Neural crest cell (in vitro differentiated cells): ENCODE results near the gene MICU1. TPM values are rescaled to one million over a fixed set of nuclear protein-coding genes. Genes with fewer than 3 reads are reported as not detected.

Source experiments
- DNase-seq: peaks from one replicate; pipeline ENCODE4 v3.0.0; 2021; ENCODE audit warnings: low read depth, mixed read lengths, low spot score
- H3K27ac Mint-ChIP-seq: one replicate; pipeline ENCODE4 v1.8.0; 2021; ENCODE audit warnings: mild to moderate bottlenecking, mixed read lengths; ENCODE audit not compliant: unreplicated experiment
- H3K27me3 Mint-ChIP-seq: 2 replicates; pipeline ENCODE4 v1.8.0; 2021; ENCODE audit warnings: low read depth, mild to moderate bottlenecking, mixed read lengths
- H3K36me3 Mint-ChIP-seq: 2 replicates; pipeline ENCODE4 v1.8.0; 2021; ENCODE audit warnings: low read depth, mild to moderate bottlenecking, mixed read lengths
- H3K4me1 Mint-ChIP-seq: 2 replicates; pipeline ENCODE4 v1.8.0; 2021; ENCODE audit warnings: mixed read lengths
- H3K4me3 Mint-ChIP-seq: one replicate; pipeline ENCODE4 v1.8.0; 2021; ENCODE audit warnings: mild to moderate bottlenecking, mixed read lengths
- H3K9me3 Mint-ChIP-seq: 2 replicates; pipeline ENCODE4 v1.8.0; 2021; ENCODE audit warnings: mixed read lengths
- total RNA-seq: library from RNA; stranded (reverse); gene quantifications from 2 replicates; pipeline ENCODE4 v1.2.1, GENCODE V29; 2021
- TF ChIP-seq, protein P1 (sequence below): fragments of 200-600 bp; sonication (generic); conservative IDR thresholded peaks from 2 replicates; pipeline ENCODE4 v1.5.0; 2021; ENCODE audit warnings: antibody characterized with exemption, mild to moderate bottlenecking

MICU1 gene
- total RNA-seq, 1 donor from 2014 or later: 34.1 TPM

DNA sequence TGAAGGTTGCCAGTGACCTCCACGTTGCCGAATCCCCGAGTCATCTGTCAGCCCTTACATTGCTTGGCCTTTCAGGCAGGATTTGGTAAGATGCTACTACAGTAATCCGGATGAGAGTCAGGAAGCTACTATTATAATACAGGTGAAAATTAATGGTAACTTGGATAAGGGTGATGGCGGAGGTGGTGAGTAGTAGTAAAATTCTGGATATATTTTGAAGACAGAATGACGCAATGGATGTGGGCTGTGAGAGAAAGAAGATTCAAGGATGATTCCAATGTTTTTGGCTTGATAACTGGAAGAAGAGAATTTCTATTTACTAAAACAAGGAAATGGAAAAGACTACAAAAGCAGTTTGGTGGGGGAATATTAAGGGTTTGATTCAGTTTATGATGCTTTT lies 269.8 kb downstream of the MICU1 start:
- Mint-ChIP-seq H3K4me1 (peaks cover 18% of the 10 kb centered on the region), H3K27ac (no peak overlapping the region), H3K4me3 (peak overlapping the region; percentile 52), H3K27me3 (no peaks in the 10 kb centered on the region), H3K9me3 (peaks cover 3% of the 10 kb centered on the region), H3K36me3 (no peaks in the 10 kb centered on the region)
- TF ChIP-seq, protein P1, sequence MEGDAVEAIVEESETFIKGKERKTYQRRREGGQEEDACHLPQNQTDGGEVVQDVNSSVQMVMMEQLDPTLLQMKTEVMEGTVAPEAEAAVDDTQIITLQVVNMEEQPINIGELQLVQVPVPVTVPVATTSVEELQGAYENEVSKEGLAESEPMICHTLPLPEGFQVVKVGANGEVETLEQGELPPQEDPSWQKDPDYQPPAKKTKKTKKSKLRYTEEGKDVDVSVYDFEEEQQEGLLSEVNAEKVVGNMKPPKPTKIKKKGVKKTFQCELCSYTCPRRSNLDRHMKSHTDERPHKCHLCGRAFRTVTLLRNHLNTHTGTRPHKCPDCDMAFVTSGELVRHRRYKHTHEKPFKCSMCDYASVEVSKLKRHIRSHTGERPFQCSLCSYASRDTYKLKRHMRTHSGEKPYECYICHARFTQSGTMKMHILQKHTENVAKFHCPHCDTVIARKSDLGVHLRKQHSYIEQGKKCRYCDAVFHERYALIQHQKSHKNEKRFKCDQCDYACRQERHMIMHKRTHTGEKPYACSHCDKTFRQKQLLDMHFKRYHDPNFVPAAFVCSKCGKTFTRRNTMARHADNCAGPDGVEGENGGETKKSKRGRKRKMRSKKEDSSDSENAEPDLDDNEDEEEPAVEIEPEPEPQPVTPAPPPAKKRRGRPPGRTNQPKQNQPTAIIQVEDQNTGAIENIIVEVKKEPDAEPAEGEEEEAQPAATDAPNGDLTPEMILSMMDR: no peak
- no peak for DNase-seq

DNA sequence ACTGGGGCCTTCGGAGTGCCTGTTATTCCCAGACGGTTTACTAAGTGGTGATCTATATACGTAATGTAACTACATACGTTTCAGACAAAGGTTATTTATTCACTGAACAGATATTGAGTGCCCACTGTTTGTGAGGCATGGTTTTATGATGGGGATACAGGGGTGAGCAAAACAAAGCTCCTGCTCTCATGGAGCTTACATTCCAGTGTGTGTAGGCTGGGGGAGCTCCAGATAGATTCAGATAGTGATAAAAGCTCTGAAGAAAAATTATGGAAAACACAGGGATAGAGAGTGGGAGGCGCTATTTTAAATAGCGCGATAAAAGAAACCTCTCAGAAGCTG lies 270.7 kb downstream of the MICU1 start:
- no peak for DNase-seq
- H3K36me3 Mint-ChIP-seq: no peaks in the 10 kb centered on the region
- no peaks in the 10 kb centered on the region for H3K27me3 Mint-ChIP-seq
- peaks cover 3% of the 10 kb centered on the region for H3K9me3 Mint-ChIP-seq
- TF ChIP-seq, protein P1: no peak
- peaks cover 18% of the 10 kb centered on the region for H3K4me1 Mint-ChIP-seq
- peak overlapping the region; percentile 97 for H3K4me3 Mint-ChIP-seq
- H3K27ac Mint-ChIP-seq: peak overlapping the region; percentile 100

DNA sequence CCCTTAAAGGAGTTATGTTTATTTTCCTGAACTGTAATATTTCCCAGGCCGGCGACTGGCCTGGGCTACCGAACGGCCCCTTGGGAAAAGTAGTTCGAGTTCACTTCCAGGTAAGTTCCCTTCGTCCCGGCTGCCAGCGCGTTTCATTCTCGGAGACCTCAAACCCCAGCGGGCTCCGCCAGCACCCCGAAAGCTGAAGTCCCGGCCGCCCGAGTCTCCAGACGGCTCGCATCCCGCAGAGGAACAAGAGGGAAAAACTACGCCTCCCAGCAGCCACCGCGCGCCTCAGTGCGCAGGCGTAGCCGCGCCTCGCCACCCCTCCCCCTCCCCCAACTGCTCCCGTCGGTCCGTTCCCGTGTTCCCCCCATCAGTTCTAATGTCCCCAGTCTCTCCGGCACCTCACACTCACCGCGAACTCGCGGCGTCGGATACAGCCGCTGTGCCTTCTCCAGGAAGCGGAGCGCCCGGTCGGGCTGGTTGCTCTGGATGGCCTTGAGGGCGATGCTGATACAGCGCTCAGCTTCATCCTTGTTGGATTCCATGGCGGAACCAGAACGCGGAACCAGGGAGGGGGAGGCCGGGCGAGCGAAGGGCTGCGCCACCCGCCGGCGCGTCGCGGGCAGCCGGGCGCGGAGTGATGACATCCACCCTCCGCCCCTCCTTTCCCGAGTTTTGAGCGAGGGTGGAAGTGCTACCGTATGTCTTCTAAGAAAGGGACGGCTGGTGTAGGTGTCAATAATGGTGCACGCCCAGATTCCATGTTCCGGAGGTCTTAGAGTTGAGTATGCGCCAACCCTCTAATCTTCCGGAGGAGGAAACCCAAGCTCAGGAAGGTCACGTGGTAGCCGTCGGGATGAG lies 271.3 kb downstream of the MICU1 start, which contains the start of gene DNAJB12:
Gene DNAJB12 (minus strand): TSS at position 564 of the 858 bp plus-strand sequence. CDS start 22 bp downstream, at position 542.
- peak within 1 kb of the TSS; percentile 97 for H3K4me3 Mint-ChIP-seq
- no peaks in the 10 kb centered on the region for H3K27me3 Mint-ChIP-seq
- H3K4me1 Mint-ChIP-seq: peaks cover 18% of the 10 kb centered on the region
- H3K27ac Mint-ChIP-seq: peak within 1 kb of the TSS; percentile 100
- DNase-seq: peak; percentile 83
- peaks cover 3% of the 10 kb centered on the region for H3K9me3 Mint-ChIP-seq
- TF ChIP-seq, protein P1: no peak
- no peaks in the 10 kb centered on the region for H3K36me3 Mint-ChIP-seq

DNA sequence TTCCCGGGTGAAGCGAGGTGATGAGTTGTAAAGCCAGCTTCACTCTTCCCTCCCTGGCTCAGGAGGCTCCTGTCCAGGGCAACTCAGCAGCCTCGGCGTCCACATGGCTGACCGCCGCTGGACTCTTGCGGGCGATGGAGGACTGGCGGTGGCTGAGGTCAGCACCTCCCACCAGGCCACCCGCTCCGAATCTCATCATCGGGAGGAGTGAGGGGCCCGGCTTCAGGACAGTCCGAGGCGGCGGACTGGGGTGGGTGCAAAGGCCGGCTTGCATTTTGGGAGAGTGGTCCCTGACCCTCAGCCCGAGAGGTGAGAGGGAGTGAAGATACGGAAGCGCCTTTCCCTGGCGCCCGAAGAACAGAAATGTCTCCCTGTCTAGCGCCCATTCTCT lies 271.9 kb downstream of the MICU1 start:
- DNase-seq: no peak
- Mint-ChIP-seq H3K27me3 (no peaks in the 10 kb centered on the region), H3K36me3 (no peaks in the 10 kb centered on the region), H3K4me3 (peak overlapping the region; percentile 97), H3K9me3 (peaks cover 3% of the 10 kb centered on the region), H3K27ac (peak overlapping the region; percentile 100), H3K4me1 (peaks cover 18% of the 10 kb centered on the region)
- TF ChIP-seq, protein P1: no peak

DNA sequence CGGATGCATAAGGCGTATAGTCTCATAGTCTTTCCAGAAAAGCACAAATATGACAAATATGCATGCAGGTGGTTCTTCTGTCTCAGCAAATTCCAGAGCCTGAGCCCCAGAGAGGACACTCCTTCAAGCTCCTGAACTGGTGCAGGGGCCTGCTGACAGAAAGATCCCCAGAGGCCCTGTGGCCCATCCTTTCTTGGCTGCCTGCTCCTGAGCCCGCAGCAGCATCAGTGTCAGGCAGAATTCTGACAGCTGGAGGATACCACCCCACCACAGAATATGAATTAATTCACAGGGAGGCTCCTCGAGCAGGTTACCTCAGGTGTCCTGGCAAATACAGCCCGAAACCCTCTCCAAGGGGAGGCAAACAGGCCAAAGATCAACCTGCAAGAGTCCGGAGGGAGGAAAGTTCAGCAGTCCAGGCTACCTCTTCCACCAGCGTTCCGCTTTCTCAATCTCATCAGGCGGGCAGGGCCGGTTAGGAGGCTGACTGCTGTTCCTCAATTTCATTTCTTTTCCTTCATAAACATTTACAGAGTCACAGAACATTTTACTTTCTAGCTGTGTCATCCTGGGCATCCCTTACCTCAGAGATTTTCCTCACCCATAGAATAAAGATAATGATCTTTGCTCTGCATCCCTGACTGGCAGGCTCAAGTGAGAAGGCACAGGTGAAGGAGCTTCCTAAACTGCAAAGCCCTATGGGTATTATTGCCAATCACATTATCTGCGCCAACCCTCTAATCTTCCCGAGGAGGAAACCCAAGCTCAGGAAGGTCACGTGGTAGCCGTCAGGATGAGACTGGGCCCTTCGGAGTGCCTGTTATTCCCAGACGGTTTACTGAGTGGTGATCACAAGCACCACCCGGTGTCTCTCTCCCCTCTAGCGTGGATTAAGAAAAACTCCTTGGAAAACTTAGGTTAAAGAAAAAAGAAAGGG lies 272.6 kb downstream of the MICU1 start:
- Mint-ChIP-seq H3K36me3 (no peaks in the 10 kb centered on the region), H3K9me3 (peaks cover 3% of the 10 kb centered on the region), H3K27me3 (no peaks in the 10 kb centered on the region), H3K4me3 (peak overlapping the region; percentile 97), H3K27ac (peak overlapping the region; percentile 100), H3K4me1 (peaks cover 18% of the 10 kb centered on the region)
- TF ChIP-seq, protein P1: no peak
- no peak for DNase-seq
